ENCODE results near the gene TBC1D4.

DNA sequence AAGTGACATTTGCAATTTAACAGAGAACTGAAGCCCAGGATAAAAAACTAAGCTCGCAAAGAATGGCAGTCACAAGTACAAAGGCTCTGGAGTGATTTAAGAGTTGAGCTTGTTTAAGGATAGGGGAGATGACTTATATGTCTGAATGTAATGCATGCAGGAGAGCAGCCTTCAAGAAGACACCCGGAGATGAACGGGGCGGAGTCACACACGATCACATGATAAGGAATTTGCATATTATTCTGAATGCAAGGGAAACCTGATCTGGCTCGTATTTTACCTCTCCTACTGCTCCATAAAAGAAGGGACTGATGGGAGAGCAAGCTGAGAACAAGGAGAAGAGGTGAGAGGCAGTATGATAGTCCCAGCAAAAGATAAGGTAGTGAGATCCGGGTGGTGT lies 12.9 kb downstream of the TBC1D4 start:
- TF ChIP-seq, protein P1, sequence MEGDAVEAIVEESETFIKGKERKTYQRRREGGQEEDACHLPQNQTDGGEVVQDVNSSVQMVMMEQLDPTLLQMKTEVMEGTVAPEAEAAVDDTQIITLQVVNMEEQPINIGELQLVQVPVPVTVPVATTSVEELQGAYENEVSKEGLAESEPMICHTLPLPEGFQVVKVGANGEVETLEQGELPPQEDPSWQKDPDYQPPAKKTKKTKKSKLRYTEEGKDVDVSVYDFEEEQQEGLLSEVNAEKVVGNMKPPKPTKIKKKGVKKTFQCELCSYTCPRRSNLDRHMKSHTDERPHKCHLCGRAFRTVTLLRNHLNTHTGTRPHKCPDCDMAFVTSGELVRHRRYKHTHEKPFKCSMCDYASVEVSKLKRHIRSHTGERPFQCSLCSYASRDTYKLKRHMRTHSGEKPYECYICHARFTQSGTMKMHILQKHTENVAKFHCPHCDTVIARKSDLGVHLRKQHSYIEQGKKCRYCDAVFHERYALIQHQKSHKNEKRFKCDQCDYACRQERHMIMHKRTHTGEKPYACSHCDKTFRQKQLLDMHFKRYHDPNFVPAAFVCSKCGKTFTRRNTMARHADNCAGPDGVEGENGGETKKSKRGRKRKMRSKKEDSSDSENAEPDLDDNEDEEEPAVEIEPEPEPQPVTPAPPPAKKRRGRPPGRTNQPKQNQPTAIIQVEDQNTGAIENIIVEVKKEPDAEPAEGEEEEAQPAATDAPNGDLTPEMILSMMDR (conservative IDR thresholded peaks at IDR 0.05; ENCODE audit: low read depth, low read length) = no peak
- TF ChIP-seq EZH2phosphoT487 (IDR thresholded peaks at IDR 0.05; ENCODE audit: borderline replicate concordance, low read length) = no peak
